Endodermal cell (in vitro differentiated cells): ENCODE results near the gene CYB5A. TPM values are rescaled to one million over a fixed set of nuclear protein-coding genes. Genes with fewer than 3 reads are reported as not detected.
A peak's percentile ranks its signal among the peaks of the same experiment; 100 is the strongest.

Source experiments
- DNase-seq: peaks from one replicate; pipeline ENCODE4 v3.0.0-alpha.2; 2017
- H3K27ac ChIP-seq: 2 replicates; pipeline ENCODE4 v1.5.1; 2013; ENCODE audit warnings: mild to moderate bottlenecking, low read depth, low read length, moderate library complexity
- H3K27me3 ChIP-seq: 2 replicates; pipeline ENCODE4 v1.6.1; 2013; ENCODE audit warnings: mild to moderate bottlenecking, low read length, moderate library complexity; ENCODE audit not compliant: insufficient read depth, control insufficient read depth, poor library complexity, severe bottlenecking
- H3K36me3 ChIP-seq: 2 replicates; pipeline ENCODE4 v1.7.0; 2013; ENCODE audit warnings: mild to moderate bottlenecking, low read length, moderate library complexity; ENCODE audit not compliant: control insufficient read depth, insufficient read depth
- H3K4me1 ChIP-seq: one replicate; pipeline ENCODE4 v1.7.0; 2013; ENCODE audit warnings: low read length; ENCODE audit not compliant: control insufficient read depth, insufficient read depth
- H3K4me3 ChIP-seq: 2 replicates; pipeline ENCODE4 v1.5.1; 2013; ENCODE audit warnings: mild to moderate bottlenecking, low read length, moderate library complexity
- H3K9ac ChIP-seq: 2 replicates; pipeline ENCODE4 v1.6.1; 2013; ENCODE audit warnings: mild to moderate bottlenecking, low read length, moderate library complexity; ENCODE audit not compliant: poor library complexity, severe bottlenecking; ENCODE audit errors: extremely low read depth
- H3K9me3 ChIP-seq: 2 replicates; pipeline ENCODE4 v1.6.1; 2013; ENCODE audit warnings: mild to moderate bottlenecking, low read length, moderate library complexity; ENCODE audit not compliant: control insufficient read depth
- H3K27ac Mint-ChIP-seq: 2 replicates; pipeline ENCODE4 v1.8.0; 2020; ENCODE audit warnings: mixed read lengths
- H3K27me3 Mint-ChIP-seq: 2 replicates; pipeline ENCODE4 v1.8.0; 2021; ENCODE audit warnings: mild to moderate bottlenecking, mixed read lengths; ENCODE audit not compliant: insufficient read depth
- H3K36me3 Mint-ChIP-seq: 2 replicates; pipeline ENCODE4 v1.8.0; 2020; ENCODE audit warnings: low read depth, mixed read lengths
- H3K4me1 Mint-ChIP-seq: 2 replicates; pipeline ENCODE4 v1.8.0; 2020; ENCODE audit warnings: mixed read lengths
- H3K4me3 Mint-ChIP-seq: 2 replicates; pipeline ENCODE4 v1.8.0; 2020; ENCODE audit warnings: mild to moderate bottlenecking, moderate library complexity, mixed read lengths
- H3K9me3 Mint-ChIP-seq: 2 replicates; pipeline ENCODE4 v1.8.0; 2020; ENCODE audit warnings: mild to moderate bottlenecking, mixed read lengths
- WGBS, 2 experiments: methylation state at CpG; one replicate each; pipeline versions ENCODE4 v1.1.5 to v1.1.7; 2013; ENCODE audit warnings: missing lambda C conversion rate in 2 of 2, mixed read lengths in 1 of 2; ENCODE audit not compliant: insufficient coverage in 1 of 2, insufficient read length in 1 of 2; 5-methylcytosine and 5-hydroxymethylcytosine counted together
- total RNA-seq, 2 donors: library from RNA; stranded (reverse); fragmentation: NEBNext Ultra II Directional in 1 of 2; extraction: Animal tissue kit (Norgen Biotek cat#: 25700) in 1 of 2; gene quantifications; 2 replicates in 1 of 2; 3 replicates in 1 of 2; pipeline ENCODE4 v1.2.1, GENCODE V29; 2021
- TF ChIP-seq, protein P1 (sequence below): fragments of 200-600 bp; sonication (generic); conservative IDR thresholded peaks from 2 replicates; pipeline ENCODE4 v1.5.0; 2021; ENCODE audit warnings: antibody characterized with exemption, mild to moderate bottlenecking

The CYB5A gene
- total RNA-seq, 2 donors from 2014 or later, result 72.6 to 124 TPM

DNA sequence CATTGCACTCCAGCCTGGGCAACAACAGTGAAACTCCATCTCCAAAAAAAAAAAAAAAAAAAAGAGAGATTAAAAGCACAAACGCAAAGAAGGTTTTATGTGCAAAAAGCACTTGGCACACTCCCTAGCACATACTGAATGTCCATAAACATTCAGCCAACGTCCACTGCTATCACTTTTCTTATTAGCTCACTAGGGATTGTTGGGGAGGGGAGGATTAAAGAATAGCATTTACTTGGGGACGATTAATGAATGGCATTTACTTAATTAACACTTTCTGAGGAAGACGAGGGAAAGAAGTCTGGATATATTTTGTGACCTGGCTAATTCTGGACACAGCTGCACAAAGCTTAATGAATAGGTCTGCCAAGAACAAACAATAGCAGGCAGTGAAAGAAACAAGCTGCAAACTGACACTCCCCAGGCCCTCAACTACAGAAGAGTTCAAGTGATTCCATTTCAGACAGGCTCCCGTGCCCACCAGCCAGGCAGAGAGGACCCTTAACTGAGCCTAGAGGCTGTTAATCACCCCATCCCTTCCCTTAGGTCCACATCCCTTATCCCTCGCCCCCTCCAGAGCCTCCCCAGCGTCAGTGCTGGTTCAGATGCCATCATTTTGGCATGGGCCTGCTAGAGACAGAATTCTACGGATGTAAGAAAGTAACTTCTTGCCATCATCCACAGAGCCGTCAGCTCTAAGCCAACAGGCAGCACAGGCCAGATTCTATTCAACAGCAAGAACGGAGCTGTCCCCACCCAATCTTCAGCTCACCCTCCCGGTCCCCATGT, 7.4 kb downstream of the CYB5A start:
- no peaks in the 10 kb centered on the region for H3K27me3 Mint-ChIP-seq
- H3K4me1 Mint-ChIP-seq, result peaks cover 68% of the 10 kb centered on the region
- H3K9me3 Mint-ChIP-seq, result no peaks in the 10 kb centered on the region
- no peaks in the 10 kb centered on the region for H3K36me3 Mint-ChIP-seq
- H3K27ac ChIP-seq, result peak overlapping the region; percentile 45
- no peaks in the 10 kb centered on the region for H3K36me3 ChIP-seq
- no peak overlapping the region for H3K4me3 ChIP-seq
- H3K9me3 ChIP-seq, result no peaks in the 10 kb centered on the region
- peak overlapping the region; percentile 50 for H3K27ac Mint-ChIP-seq
- H3K4me1 ChIP-seq, result no peaks in the 10 kb centered on the region
- no peak overlapping the region for H3K4me3 Mint-ChIP-seq
- TF ChIP-seq, protein P1, sequence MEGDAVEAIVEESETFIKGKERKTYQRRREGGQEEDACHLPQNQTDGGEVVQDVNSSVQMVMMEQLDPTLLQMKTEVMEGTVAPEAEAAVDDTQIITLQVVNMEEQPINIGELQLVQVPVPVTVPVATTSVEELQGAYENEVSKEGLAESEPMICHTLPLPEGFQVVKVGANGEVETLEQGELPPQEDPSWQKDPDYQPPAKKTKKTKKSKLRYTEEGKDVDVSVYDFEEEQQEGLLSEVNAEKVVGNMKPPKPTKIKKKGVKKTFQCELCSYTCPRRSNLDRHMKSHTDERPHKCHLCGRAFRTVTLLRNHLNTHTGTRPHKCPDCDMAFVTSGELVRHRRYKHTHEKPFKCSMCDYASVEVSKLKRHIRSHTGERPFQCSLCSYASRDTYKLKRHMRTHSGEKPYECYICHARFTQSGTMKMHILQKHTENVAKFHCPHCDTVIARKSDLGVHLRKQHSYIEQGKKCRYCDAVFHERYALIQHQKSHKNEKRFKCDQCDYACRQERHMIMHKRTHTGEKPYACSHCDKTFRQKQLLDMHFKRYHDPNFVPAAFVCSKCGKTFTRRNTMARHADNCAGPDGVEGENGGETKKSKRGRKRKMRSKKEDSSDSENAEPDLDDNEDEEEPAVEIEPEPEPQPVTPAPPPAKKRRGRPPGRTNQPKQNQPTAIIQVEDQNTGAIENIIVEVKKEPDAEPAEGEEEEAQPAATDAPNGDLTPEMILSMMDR, result no peak
- DNase-seq, result no peak
- WGBS, 2 experiments, result 75 to 80% methylated on average over 4 to 9 of the region's 11 CpGs
- no peaks in the 10 kb centered on the region for H3K27me3 ChIP-seq
- H3K9ac ChIP-seq, result no peak overlapping the region

DNA sequence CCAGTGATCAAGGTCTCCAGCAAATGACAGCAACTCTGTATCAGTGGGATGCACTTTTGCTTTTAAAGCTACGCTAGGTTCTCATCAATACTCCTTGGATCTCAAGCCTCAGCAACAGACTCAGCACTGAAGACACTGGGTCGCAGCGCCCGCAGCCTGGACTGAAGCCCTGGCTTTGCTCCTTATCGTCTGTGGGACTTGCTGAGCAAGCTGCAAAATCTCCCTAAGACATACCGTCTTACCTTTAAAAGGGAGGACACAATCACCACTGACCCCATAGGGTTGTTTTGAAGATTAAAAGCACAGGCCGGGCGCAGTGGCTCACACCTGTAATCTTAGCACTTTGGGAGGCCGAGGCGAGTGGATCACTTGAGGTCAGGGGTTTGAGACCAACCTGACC, 8.1 kb downstream of the CYB5A start:
- Mint-ChIP-seq H3K4me3 (peak overlapping the region; percentile 31), H3K9me3 (no peaks in the 10 kb centered on the region), H3K36me3 (no peaks in the 10 kb centered on the region), H3K4me1 (peaks cover 61% of the 10 kb centered on the region), H3K27me3 (no peaks in the 10 kb centered on the region), H3K27ac (peak overlapping the region; percentile 56)
- no peaks in the 10 kb centered on the region for H3K4me1 ChIP-seq
- H3K4me3 ChIP-seq, result no peak overlapping the region
- no peak overlapping the region for H3K9ac ChIP-seq
- peak; percentile 54 for DNase-seq
- H3K36me3 ChIP-seq, result no peaks in the 10 kb centered on the region
- TF ChIP-seq, protein P1, result no peak
- 86 to 89% methylated on average over 8 to 10 of the region's 10 CpGs for WGBS, 2 experiments
- H3K9me3 ChIP-seq, result no peaks in the 10 kb centered on the region
- H3K27ac ChIP-seq, result no peak overlapping the region
- no peaks in the 10 kb centered on the region for H3K27me3 ChIP-seq

DNA sequence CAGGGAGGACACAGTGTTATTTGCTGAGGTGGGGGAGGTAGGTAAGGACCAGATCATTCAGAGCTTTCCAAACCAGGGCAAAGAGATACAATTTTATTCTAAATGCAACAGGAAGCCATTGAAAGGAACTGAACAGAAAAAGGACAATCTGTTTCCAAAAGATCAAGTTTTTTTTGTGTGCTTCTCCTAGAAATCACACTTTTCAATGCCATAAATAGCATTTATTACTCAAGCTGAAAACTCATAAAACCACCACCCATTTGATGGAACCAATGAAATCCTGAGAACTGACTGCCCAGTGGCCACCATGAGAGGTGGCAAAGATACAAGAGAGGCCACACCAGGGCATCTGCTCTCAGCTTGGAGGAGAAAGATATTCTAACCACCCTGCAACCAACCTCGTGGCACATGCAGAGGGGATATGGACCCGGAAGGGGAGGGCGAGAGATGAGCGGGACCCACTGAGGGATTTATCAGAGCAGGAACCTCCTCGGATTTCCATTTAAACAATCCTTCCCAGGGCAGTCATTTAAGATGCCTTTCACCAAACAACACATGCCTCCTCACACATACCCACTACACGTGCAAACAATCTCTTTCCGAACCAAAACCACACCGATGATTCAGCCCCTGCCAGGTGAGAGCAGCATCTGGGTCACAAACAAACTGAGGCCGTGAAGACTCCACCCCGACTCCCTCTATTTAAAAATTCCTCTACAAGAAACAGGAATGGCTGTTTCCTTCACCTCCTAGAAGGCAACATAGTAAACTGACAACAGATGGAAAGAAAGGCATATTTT, 8.8 kb downstream of the CYB5A start:
- WGBS, 2 experiments, result 83 to 100% methylated on average over 1 to 10 of the region's 10 CpGs
- Histone ChIP-seq H3K9me3 (no peaks in the 10 kb centered on the region), H3K4me3 (no peak overlapping the region), H3K27ac (no peak overlapping the region), H3K9ac (no peak overlapping the region), H3K4me1 (no peaks in the 10 kb centered on the region), H3K27me3 (no peaks in the 10 kb centered on the region), H3K36me3 (no peaks in the 10 kb centered on the region)
- Mint-ChIP-seq H3K4me3 (peak overlapping the region; percentile 31), H3K9me3 (no peaks in the 10 kb centered on the region), H3K4me1 (peaks cover 54% of the 10 kb centered on the region), H3K36me3 (peaks cover 5% of the 10 kb centered on the region), H3K27me3 (no peaks in the 10 kb centered on the region), H3K27ac (peak overlapping the region; percentile 56)
- TF ChIP-seq, protein P1, result no peak
- DNase-seq, result no peak
